H1 (cell line): ENCODE measurements around the gene NTNG2. TPM values are rescaled to one million over a fixed set of nuclear protein-coding genes. Genes with fewer than 3 reads are reported as not detected.

Experiments
- CTCF ChIA-PET: fragments of 300-600 bp; sonication (Branson Sonifier 250); formaldehyde crosslinking; loops from one replicate; lab custom pipeline; 2021; ENCODE audit not compliant: partially characterized antibody; lab: Charles Lee
- POLR2A ChIA-PET: fragments of 300-600 bp; sonication (Branson Sonifier 250); formaldehyde crosslinking; loops from one replicate; lab custom pipeline; 2021; ENCODE audit warnings: inconsistent platforms; ENCODE audit not compliant: partially characterized antibody; lab: Charles Lee
- DNase-seq, 2 experiments: peaks; one replicate each; pipeline versions ENCODE4 v3.0.0 to v3.0.0-alpha.2; 2010 to 2022; ENCODE audit warnings: low spot score in 2 of 2, low read depth in 1 of 2, mixed read lengths in 1 of 2
- FAIRE-seq: peaks from 2 replicates; lab custom pipeline; 2011; peaks lifted over from hg19 to GRCh38; lab: Jason Lieb, UNC
- H2AFZ ChIP-seq: 2 replicates; pipeline ENCODE4 v1.8.1; 2012; ENCODE audit warnings: low read length, inconsistent platforms
- H2AK5ac ChIP-seq: 2 replicates; pipeline ENCODE4 v1.6.1; 2013; ENCODE audit warnings: low read depth, low read length
- H2BK120ac ChIP-seq: replicated peaks from 2 replicates; pipeline ENCODE3; 2013; ENCODE audit warnings: low read depth, low read length, inconsistent platforms
- H2BK12ac ChIP-seq: 2 replicates; pipeline ENCODE4 v1.6.1; 2013; ENCODE audit warnings: low read depth, low read length
- H2BK15ac ChIP-seq: 2 replicates; pipeline ENCODE4 v1.6.1; 2013; ENCODE audit warnings: low read length
- H2BK20ac ChIP-seq: 2 replicates; pipeline ENCODE4 v1.6.1; 2013; ENCODE audit warnings: low read length
- H2BK5ac ChIP-seq: 2 replicates; pipeline ENCODE4 v1.6.1; 2013; ENCODE audit warnings: low read depth, low read length
- H3K14ac ChIP-seq: 2 replicates; pipeline ENCODE4 v1.6.1; 2013; ENCODE audit warnings: inconsistent platforms; ENCODE audit not compliant: insufficient read length
- H3K18ac ChIP-seq: 2 replicates; pipeline ENCODE4 v1.6.1; 2013; ENCODE audit warnings: low read length; ENCODE audit errors: extremely low read depth
- H3K23ac ChIP-seq: 2 replicates; pipeline ENCODE4 v1.6.1; 2013; ENCODE audit warnings: inconsistent platforms; ENCODE audit not compliant: insufficient read length
- H3K23me2 ChIP-seq: 2 replicates; pipeline ENCODE4 v1.6.1; 2013; ENCODE audit warnings: low read depth, low read length
- H3K27ac ChIP-seq: 2 replicates; pipeline ENCODE4 v1.6.1; 2011; ENCODE audit warnings: low read depth, low read length, inconsistent platforms
- H3K27me3 ChIP-seq, 4 experiments: replicated peaks in 1 of 4; 1 replicate in 1 of 4; 2 replicates in 3 of 4; pipeline versions ENCODE4 v1.6.1 to v1.8.1; 2011 to 2013; ENCODE audit warnings: low read length in 3 of 4, mild to moderate bottlenecking in 3 of 4, inconsistent platforms in 2 of 4, mixed read lengths in 2 of 4, moderate library complexity in 1 of 4; ENCODE audit not compliant: control insufficient read depth in 3 of 4, insufficient read depth in 3 of 4; ENCODE audit errors: extremely low read depth in 1 of 4
- H3K36me3 ChIP-seq, 4 experiments: 2 replicates each; pipeline versions ENCODE4 v1.6.1 to v1.8.1; 2011 to 2013; ENCODE audit warnings: mild to moderate bottlenecking in 4 of 4, low read length in 3 of 4, moderate library complexity in 2 of 4, control low read depth in 1 of 4, inconsistent platforms in 1 of 4; ENCODE audit not compliant: insufficient read depth in 4 of 4, control insufficient read depth in 2 of 4
- H3K4ac ChIP-seq: replicated peaks from 2 replicates; pipeline ENCODE3; 2013; ENCODE audit warnings: low read length, low read depth, mixed read lengths, inconsistent platforms; ENCODE audit not compliant: insufficient read length
- H3K4me1 ChIP-seq, 4 experiments: replicated peaks in 1 of 4; 1 replicate in 1 of 4; 2 replicates in 3 of 4; pipeline versions ENCODE4 v1.6.1 to v1.8.1; 2011 to 2013; ENCODE audit warnings: low read length in 3 of 4, inconsistent platforms in 2 of 4, mixed read lengths in 1 of 4; ENCODE audit not compliant: insufficient read depth in 4 of 4, control insufficient read depth in 3 of 4
- H3K4me2 ChIP-seq, 2 experiments: 2 replicates each; pipeline versions ENCODE4 v1.6.1 to v1.8.1; 2011 to 2013; ENCODE audit warnings: low read depth in 2 of 2, low read length in 2 of 2, control low read depth in 1 of 2, inconsistent platforms in 1 of 2, mild to moderate bottlenecking in 1 of 2; ENCODE audit not compliant: insufficient read depth in 1 of 2
- H3K4me3 ChIP-seq, 4 experiments: fragments of 200-600, 300-600 bp in 1 of 4; sonication (generic), shearing (Covaris generic), sonication (Bioruptor Twin) in 1 of 4; 2 replicates each; pipeline versions ENCODE4 v1.5.1 to v1.8.1; 2011 to 2016; ENCODE audit warnings: low read length in 4 of 4, low read depth in 3 of 4, control low read depth in 2 of 4, inconsistent platforms in 2 of 4, mild to moderate bottlenecking in 2 of 4, mixed read lengths in 1 of 4, moderate library complexity in 1 of 4; ENCODE audit not compliant: insufficient read depth in 2 of 4; ENCODE audit errors: extremely low read depth in 1 of 4
- H3K56ac ChIP-seq: replicated peaks from 2 replicates; pipeline ENCODE3; 2013; ENCODE audit warnings: low read depth, mild to moderate bottlenecking, mixed read lengths, low read length, inconsistent platforms; ENCODE audit not compliant: insufficient read length
- H3K79me1 ChIP-seq: 2 replicates; pipeline ENCODE4 v1.6.1; 2013; ENCODE audit warnings: low read depth, low read length, control low read depth
- H3K79me2 ChIP-seq, 2 experiments: 2 replicates each; pipeline versions ENCODE4 v1.6.1 to v1.8.1; 2012 to 2013; ENCODE audit warnings: low read length in 2 of 2, mild to moderate bottlenecking in 2 of 2, inconsistent platforms in 1 of 2; ENCODE audit not compliant: insufficient read depth in 2 of 2, control insufficient read depth in 1 of 2
- H3K9ac ChIP-seq, 4 experiments: replicated peaks in 1 of 4; 1 replicate in 1 of 4; 2 replicates in 3 of 4; pipeline versions ENCODE4 v1.6.1 to v1.8.1; 2011 to 2013; ENCODE audit warnings: low read depth in 3 of 4, low read length in 3 of 4, control low read depth in 2 of 4, mild to moderate bottlenecking in 2 of 4, moderate library complexity in 2 of 4, inconsistent platforms in 1 of 4; ENCODE audit errors: extremely low read depth in 1 of 4
- H3K9me3 ChIP-seq, 2 experiments: 2 replicates each; pipeline versions ENCODE4 v1.6.1 to v1.8.1; 2012 to 2013; ENCODE audit warnings: mild to moderate bottlenecking in 2 of 2, moderate library complexity in 2 of 2, control low read depth in 1 of 2, inconsistent platforms in 1 of 2, low read depth in 1 of 2, low read length in 1 of 2, mixed read lengths in 1 of 2; ENCODE audit not compliant: insufficient read depth in 2 of 2
- H4K20me1 ChIP-seq, 2 experiments: replicated peaks in 1 of 2; 2 replicates each; pipeline versions ENCODE3 to v1.8.1; 2011 to 2013; ENCODE audit warnings: inconsistent platforms in 2 of 2, low read length in 2 of 2, mild to moderate bottlenecking in 1 of 2; ENCODE audit not compliant: insufficient read depth in 2 of 2, control insufficient read depth in 1 of 2
- H4K5ac ChIP-seq: 2 replicates; pipeline ENCODE4 v1.6.1; 2013; ENCODE audit warnings: low read length, low read depth, mixed read lengths, inconsistent platforms; ENCODE audit not compliant: insufficient read length
- H4K8ac ChIP-seq: 2 replicates; pipeline ENCODE4 v1.8.0; 2013; ENCODE audit warnings: mild to moderate bottlenecking, moderate library complexity, low read length, inconsistent platforms; ENCODE audit not compliant: insufficient read depth; ENCODE audit errors: extremely low read depth
- H4K91ac ChIP-seq: replicated peaks from 2 replicates; pipeline ENCODE3; 2013; ENCODE audit warnings: low read length, mixed read lengths, inconsistent platforms; ENCODE audit not compliant: insufficient read length
- ATF2 ChIP-seq: IDR thresholded peaks from 2 replicates; pipeline ENCODE4 v1.6.1; 2012; ENCODE audit warnings: low read length, inconsistent platforms
- CEBPB ChIP-seq: IDR thresholded peaks from 2 replicates; pipeline ENCODE4 v1.6.1; 2012; ENCODE audit warnings: low read depth, low read length
- NANOG ChIP-seq: IDR thresholded peaks from 2 replicates; pipeline ENCODE4 v1.6.1; 2011; ENCODE audit warnings: low read length, low read depth, mild to moderate bottlenecking, inconsistent platforms; ENCODE audit not compliant: insufficient read depth, poor library complexity, severe bottlenecking
- NRF1 ChIP-seq: IDR thresholded peaks from 2 replicates; pipeline ENCODE4 v1.6.1; 2011; ENCODE audit warnings: mild to moderate bottlenecking, low read depth, low read length, improper control_type of control experiment
- RAD21 ChIP-seq, 2 experiments: IDR thresholded peaks in 1 of 2; conservative IDR thresholded peaks in 1 of 2; 2 replicates each; pipeline ENCODE4 v1.6.1; 2011; ENCODE audit warnings: low read depth in 2 of 2, low read length in 2 of 2, improper control_type of control experiment in 1 of 2, inconsistent platforms in 1 of 2, mild to moderate bottlenecking in 1 of 2, moderate library complexity in 1 of 2
- SAP30 ChIP-seq: fragments of 300-600 bp; sonication (generic); IDR thresholded peaks from 2 replicates; pipeline ENCODE4 v1.7.1; 2012; ENCODE audit warnings: low read length, moderate library complexity, mild to moderate bottlenecking, inconsistent platforms; ENCODE audit not compliant: insufficient read depth, insufficient replicate concordance
- SIN3A ChIP-seq, 2 experiments: IDR thresholded peaks in 1 of 2; conservative IDR thresholded peaks in 1 of 2; 2 replicates each; pipeline ENCODE4 v1.6.1; 2011 to 2012; ENCODE audit warnings: low read length in 2 of 2, improper control_type of control experiment in 1 of 2, low read depth in 1 of 2, mild to moderate bottlenecking in 1 of 2
- SP4 ChIP-seq: IDR thresholded peaks from 2 replicates; pipeline ENCODE4 v1.6.1; 2012; ENCODE audit warnings: low read length, inconsistent platforms
- TBP ChIP-seq: IDR thresholded peaks from 2 replicates; pipeline ENCODE4 v1.6.1; 2011; ENCODE audit warnings: low read depth, low read length, improper control_type of control experiment
- WGBS, 2 experiments: shearing (Covaris generic) in 1 of 2; methylation state at CpG; one replicate each; pipeline versions ENCODE4 v1.1.6 to v1.1.7; 2013 to 2015; ENCODE audit warnings: low lambda C conversion rate in 2 of 2, mixed read lengths in 2 of 2, inconsistent platforms in 1 of 2, low coverage in 1 of 2, missing lambda C conversion rate in 1 of 2; ENCODE audit not compliant: insufficient replicate concordance in 2 of 2, insufficient coverage in 1 of 2, insufficient read length in 1 of 2; ENCODE audit errors: extremely low coverage in 1 of 2, missing lambda C conversion rate in 1 of 2; 5-methylcytosine and 5-hydroxymethylcytosine counted together
- polyA plus RNA-seq, 7 experiments: library from polyadenylated mRNA; depleted of rRNA in 3 of 7; stranded (reverse) in 5 of 7; unstranded in 2 of 7; fragments of >200 nt in 5 of 7; fragments of 200-250 nt in 2 of 7; gene quantifications; 1 replicate in 5 of 7; 2 replicates in 1 of 7; 4 replicates in 1 of 7; pipeline versions ENCODE4 v1.2.1 to v1.2.3, GENCODE V29; 2011 to 2013; ENCODE audit warnings: missing spikeins in 2 of 7, mixed read lengths in 2 of 7
- total RNA-seq: library from RNA; stranded (reverse); fragmentation: NEBNext Ultra II Directional; extraction: Animal tissue kit (Norgen Biotek cat#: 25700); gene quantifications from 2 replicates; pipeline ENCODE4 v1.2.1, GENCODE V29; 2021

Gene NTNG2
- total and polyA plus RNA-seq, 2 of the 8 experiments (the other 6 are each of a cell fraction or from before 2014, with no cell fraction given): 1.4 to 1.5 TPM

GRCh38 chr9:132240841-132241482 lies 79.1 kb downstream of the NTNG2 start:
- no peak overlapping the region for H3K4ac ChIP-seq
- H3K9me3 ChIP-seq: no peaks in the 10 kb centered on the region
- no peak overlapping the region for H2BK15ac ChIP-seq
- no peak overlapping the region for H2BK20ac ChIP-seq
- H2AFZ ChIP-seq: peak overlapping the region; percentile 41; the same call in 1 of the 2 replicates
- H4K5ac ChIP-seq: no peak overlapping the region
- H3K23me2 ChIP-seq: peaks cover 14% of the 10 kb centered on the region; the same call in 1 of the 2 replicates
- FAIRE-seq (no peak), DNase-seq (peak; percentile 96 to 99)
- H3K4me1 ChIP-seq: peaks cover 2 to 27% (median 17%) of the 10 kb centered on the region in 4 experiments
- peaks cover 0 to 20% (median 15%) of the 10 kb centered on the region in 4 experiments; a peak in 6 of 7 replicates for H3K27me3 ChIP-seq
- H3K4me3 ChIP-seq: peak overlapping the region; percentile 55 to 78 (median 56)
- no peak overlapping the region for H2AK5ac ChIP-seq
- H4K8ac ChIP-seq: peak overlapping the region; percentile 7; the same call in 1 of the 2 replicates
- H3K4me2 ChIP-seq: peak overlapping the region; percentile 94 to 98
- H4K20me1 ChIP-seq: peaks cover 2% of the 10 kb centered on the region in 2 experiments
- no peak overlapping the region for H3K9ac ChIP-seq
- H4K91ac ChIP-seq: no peak overlapping the region
- H2BK120ac ChIP-seq: no peak overlapping the region
- POLR2A ChIA-PET: interaction anchor here (0.8 kb wide), 2 partner anchors 77 to 435 kb away, joined by 3 to 5 read pairs; no protein-coding TSS in a partner anchor
- H3K14ac ChIP-seq: no peak overlapping the region
- H3K27ac ChIP-seq: no peak overlapping the region
- H2BK12ac ChIP-seq: peak overlapping the region; percentile 68; the same call in 1 of the 2 replicates
- H3K56ac ChIP-seq: no peak overlapping the region
- H3K23ac ChIP-seq: no peak overlapping the region
- H2BK5ac ChIP-seq: peak overlapping the region; percentile 61
- H3K79me2 ChIP-seq: no peaks in the 10 kb centered on the region
- no peaks in the 10 kb centered on the region for H3K36me3 ChIP-seq
- CTCF ChIA-PET: interaction anchor here (0.7 to 16.9 kb wide), 12 partner anchors 9 to 478 kb away, joined by 3 to 370 read pairs (median 4); partner anchors contain the start of gene NTNG2
- H3K18ac ChIP-seq: peak overlapping the region; percentile 60; the same call in 1 of the 2 replicates
- WGBS, 2 experiments: 19% methylated on average over 16 of the region's 63 CpGs; no CpG with 5 or more reads in 1 of the 2 experiments
- no peaks in the 10 kb centered on the region for H3K79me1 ChIP-seq
- no peak for TF ChIP-seq SAP30
- no peak for TF ChIP-seq RAD21 (IDR thresholded peaks at IDR 0.05 in 1 of 2, conservative IDR thresholded peaks at IDR 0.05 in 1 of 2; ENCODE audit: low read depth in 2 of 2, low read length in 2 of 2)
- no peak for TF ChIP-seq NANOG
- no peak for TF ChIP-seq SIN3A (conservative IDR thresholded peaks at IDR 0.05 in 1 of 2, IDR thresholded peaks at IDR 0.05 in 1 of 2; ENCODE audit: low read depth in 1 of 2, low read length in 2 of 2)
- no peak for TF ChIP-seq ATF2
- peak; percentile 23; the same call in 1 of the 2 replicates for TF ChIP-seq TBP
- no peak for TF ChIP-seq NRF1
- no peak for TF ChIP-seq CEBPB
- 0 out of 2 replicates have a peak, but pooled peaks have one; percentile 46 for TF ChIP-seq SP4
